GM06990 (cell line): Measurements from ENCODE around the gene ZNF526.

Experiments
- DNase-seq: peaks from one replicate; pipeline ENCODE4 v3.0.0-alpha.2; 2011; ENCODE audit not compliant: insufficient read length; ENCODE audit errors: extremely low read depth
- H3K27me3 ChIP-seq: replicated peaks from 2 replicates; pipeline ENCODE4 v1.6.0; 2011; ENCODE audit warnings: low read length; ENCODE audit not compliant: control insufficient read depth, insufficient read depth
- H3K36me3 ChIP-seq: 2 replicates; pipeline ENCODE4 v1.5.1; 2011; ENCODE audit warnings: low read length; ENCODE audit not compliant: control insufficient read depth, insufficient read depth
- H3K4me3 ChIP-seq: replicated peaks from 2 replicates; pipeline ENCODE4 v1.5.1; 2011; ENCODE audit warnings: low read depth, mild to moderate bottlenecking, control low read depth, low read length
- TF ChIP-seq, protein P1 (sequence below): IDR thresholded peaks from 2 replicates; pipeline ENCODE4 v1.5.1; 2011; ENCODE audit warnings: low read length, control low read depth, mild to moderate bottlenecking, inconsistent platforms; ENCODE audit not compliant: insufficient read depth, poor library complexity, severe bottlenecking

The ZNF526 gene, protein sequence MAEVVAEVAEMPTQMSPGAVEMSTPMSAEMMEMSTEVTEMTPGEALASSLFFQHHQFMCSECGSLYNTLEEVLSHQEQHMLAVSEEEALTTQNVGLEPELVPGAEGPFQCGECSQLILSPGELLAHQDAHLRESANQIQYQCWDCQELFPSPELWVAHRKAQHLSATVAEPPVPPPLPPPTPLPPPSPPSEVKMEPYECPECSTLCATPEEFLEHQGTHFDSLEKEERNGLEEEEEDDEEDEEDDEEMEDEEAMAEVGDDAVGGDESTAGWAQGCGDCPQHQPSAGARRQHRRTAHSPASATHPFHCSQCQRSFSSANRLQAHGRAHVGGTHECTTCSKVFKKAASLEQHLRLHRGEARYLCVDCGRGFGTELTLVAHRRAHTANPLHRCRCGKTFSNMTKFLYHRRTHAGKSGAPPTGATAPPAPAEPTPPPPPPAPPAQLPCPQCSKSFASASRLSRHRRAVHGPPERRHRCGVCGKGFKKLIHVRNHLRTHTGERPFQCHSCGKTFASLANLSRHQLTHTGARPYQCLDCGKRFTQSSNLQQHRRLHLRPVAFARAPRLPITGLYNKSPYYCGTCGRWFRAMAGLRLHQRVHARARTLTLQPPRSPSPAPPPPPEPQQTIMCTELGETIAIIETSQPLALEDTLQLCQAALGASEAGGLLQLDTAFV

DNA sequence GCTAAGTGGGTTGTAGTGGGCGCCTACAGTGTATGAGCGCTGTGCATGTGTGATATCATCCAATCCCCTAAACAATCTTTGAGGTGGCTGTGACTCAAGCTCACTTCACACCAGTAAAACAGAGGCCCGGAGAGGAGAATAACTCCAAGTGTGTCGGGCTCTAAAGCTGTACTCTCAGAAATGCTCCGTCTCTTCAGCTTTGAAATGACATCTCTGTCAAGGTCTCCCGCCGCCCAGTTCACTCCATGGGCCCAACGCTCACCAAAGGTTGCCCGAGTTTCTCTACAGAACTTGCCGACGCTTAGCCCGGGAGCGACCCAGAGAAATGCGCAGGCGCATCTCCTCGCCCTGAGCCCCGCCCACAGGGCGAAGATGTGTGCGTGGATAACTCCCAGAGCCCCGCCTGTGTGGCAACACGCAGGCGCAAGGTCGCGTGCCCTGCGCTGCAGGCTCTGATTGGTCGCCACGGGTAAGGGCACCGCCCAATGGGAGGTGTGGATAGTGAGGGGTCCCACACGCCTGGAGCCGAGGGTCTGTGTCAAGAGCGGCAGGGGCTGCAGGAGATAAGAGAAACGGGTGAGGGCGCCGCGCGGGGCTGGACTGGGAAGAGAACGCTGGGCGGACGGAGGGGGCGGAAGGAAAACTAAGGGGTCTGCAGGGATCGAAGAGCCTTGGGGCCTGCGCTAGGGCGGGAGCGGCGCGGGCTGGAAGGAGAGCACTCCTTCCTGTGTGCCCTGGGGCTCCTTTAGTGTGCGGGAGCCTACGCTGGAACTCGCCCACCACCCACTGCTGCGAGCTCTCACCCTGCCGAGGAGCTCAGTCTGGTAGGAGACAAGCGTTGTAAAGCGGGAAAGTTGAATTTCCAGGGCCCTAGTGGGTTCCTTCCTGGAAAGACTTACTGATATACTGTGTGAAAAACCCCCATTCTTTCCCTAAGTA is at the start of gene ZNF526:
Gene ZNF526 (plus strand): TSS at position 501 of the 939 bp plus-strand sequence. CDS start 4,092 bp downstream, outside the sequence.
- DNase-seq, result peak; percentile 98
- TF ChIP-seq, protein P1, sequence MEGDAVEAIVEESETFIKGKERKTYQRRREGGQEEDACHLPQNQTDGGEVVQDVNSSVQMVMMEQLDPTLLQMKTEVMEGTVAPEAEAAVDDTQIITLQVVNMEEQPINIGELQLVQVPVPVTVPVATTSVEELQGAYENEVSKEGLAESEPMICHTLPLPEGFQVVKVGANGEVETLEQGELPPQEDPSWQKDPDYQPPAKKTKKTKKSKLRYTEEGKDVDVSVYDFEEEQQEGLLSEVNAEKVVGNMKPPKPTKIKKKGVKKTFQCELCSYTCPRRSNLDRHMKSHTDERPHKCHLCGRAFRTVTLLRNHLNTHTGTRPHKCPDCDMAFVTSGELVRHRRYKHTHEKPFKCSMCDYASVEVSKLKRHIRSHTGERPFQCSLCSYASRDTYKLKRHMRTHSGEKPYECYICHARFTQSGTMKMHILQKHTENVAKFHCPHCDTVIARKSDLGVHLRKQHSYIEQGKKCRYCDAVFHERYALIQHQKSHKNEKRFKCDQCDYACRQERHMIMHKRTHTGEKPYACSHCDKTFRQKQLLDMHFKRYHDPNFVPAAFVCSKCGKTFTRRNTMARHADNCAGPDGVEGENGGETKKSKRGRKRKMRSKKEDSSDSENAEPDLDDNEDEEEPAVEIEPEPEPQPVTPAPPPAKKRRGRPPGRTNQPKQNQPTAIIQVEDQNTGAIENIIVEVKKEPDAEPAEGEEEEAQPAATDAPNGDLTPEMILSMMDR, result no peak
- Histone ChIP-seq H3K4me3 (peak within 1 kb of the TSS; percentile 85), H3K36me3 (peaks cover 14% of the 10 kb centered on the region), H3K27me3 (no peaks in the 10 kb centered on the region)

DNA sequence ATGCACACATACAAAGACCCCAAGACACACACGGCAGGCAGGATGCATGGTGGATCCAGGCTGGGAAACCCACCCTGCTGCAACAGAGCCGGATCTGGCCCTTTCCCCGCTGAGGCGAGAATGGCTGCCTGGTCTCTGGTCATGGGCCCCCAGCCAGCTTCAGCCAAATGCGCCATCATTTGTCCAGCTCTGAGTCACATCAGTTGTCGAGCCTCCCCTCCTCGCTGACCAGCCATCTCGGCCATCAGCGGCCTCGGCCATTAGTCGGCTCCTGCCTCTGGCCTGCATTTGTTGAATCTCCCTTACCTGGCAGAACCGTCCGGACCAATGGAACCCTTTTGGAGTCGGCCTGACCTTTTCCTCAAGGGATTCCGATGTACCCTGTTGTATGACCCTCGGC is 49.4 kb upstream of the ZNF526 start:
- TF ChIP-seq, protein P1, result no peak
- DNase-seq, result no peak
- no peaks in the 10 kb centered on the region for H3K36me3 ChIP-seq
- peaks cover 1% of the 10 kb centered on the region for H3K27me3 ChIP-seq
- no peak overlapping the region for H3K4me3 ChIP-seq

DNA sequence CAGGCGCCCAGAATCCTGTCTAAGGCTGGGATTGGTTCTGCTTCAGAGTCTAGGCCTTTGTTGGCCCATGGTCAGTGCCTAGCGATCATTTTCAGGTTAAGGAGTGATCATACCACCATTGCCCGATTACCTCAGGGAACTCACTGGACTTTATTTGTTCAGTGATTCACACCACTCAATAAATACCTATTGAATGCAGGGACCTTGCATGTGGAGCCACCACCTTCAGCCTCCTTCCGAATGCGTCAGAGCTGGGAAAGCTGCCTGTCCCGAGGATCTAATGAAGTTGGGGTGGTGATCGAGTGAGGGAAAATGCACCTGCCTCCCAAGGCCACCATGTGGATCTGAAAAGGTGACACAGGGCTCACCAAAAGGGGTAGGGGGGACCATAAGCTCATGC is 47.9 kb upstream of the ZNF526 start:
- TF ChIP-seq, protein P1, result no peak
- H3K27me3 ChIP-seq, result peaks cover 3% of the 10 kb centered on the region
- no peak for DNase-seq
- no peak overlapping the region for H3K4me3 ChIP-seq
- H3K36me3 ChIP-seq, result no peaks in the 10 kb centered on the region

DNA sequence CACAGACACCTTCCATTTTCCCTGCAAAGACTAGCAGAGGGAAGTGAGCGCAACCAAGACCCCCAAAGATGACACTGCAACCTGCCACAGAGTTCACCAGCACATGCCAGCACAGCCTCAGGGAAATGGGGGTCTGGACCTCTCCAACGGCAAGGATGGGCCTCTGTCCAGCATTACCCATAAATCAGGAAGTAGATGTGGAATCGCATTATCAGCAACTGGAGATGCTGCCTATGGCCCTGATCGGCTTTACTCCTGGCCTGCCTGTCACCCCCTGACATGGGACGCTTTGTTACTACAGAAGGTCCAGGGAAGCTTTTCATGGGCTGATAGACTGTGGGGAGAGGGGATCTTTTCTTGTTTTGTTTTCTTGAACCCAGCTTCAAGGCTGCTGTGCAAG is 46.4 kb upstream of the ZNF526 start:
- Histone ChIP-seq H3K36me3 (no peaks in the 10 kb centered on the region), H3K27me3 (peaks cover 8% of the 10 kb centered on the region), H3K4me3 (no peak overlapping the region)
- TF ChIP-seq, protein P1, result no peak
- no peak for DNase-seq

DNA sequence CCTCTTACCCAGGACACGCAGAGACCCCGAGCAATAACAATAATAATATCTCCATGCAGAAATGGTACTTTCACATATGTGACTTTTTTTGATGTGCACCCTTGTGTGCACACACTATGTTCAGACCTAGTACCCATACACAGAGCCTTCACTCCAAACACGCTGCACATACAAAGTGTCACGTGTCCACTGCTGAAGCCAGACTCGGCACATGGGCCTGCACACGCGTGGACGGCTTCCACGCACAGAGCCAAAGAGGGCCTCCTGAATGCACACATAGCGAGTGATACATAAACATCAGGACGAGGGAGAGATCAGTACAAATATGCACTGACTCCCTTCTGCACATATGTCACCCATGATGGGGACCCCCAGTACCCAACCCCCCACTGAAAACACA is 45.9 kb upstream of the ZNF526 start:
- H3K36me3 ChIP-seq, result no peaks in the 10 kb centered on the region
- no peak overlapping the region for H3K4me3 ChIP-seq
- no peak for DNase-seq
- H3K27me3 ChIP-seq, result peaks cover 8% of the 10 kb centered on the region
- TF ChIP-seq, protein P1, result no peak
